Mesenchymal stem cell (in vitro differentiated cells and primary cell): ENCODE data around the gene RRAGB.

Source experiments
- DNase-seq: peaks from one replicate; pipeline ENCODE4 v3.0.0-alpha.2; 2013
- H2AFZ ChIP-seq: one replicate; pipeline ENCODE4 v1.6.1; 2013; ENCODE audit warnings: low read depth, mild to moderate bottlenecking, control low read depth, inconsistent platforms, low read length, moderate library complexity
- H2AK5ac ChIP-seq: 2 replicates; pipeline ENCODE4 v1.6.1; 2013; ENCODE audit warnings: low read length, moderate library complexity, mild to moderate bottlenecking, inconsistent platforms; ENCODE audit not compliant: severe bottlenecking
- H2BK120ac ChIP-seq: one replicate; pipeline ENCODE4 v1.6.1; 2013; ENCODE audit warnings: low read depth, mild to moderate bottlenecking, inconsistent platforms, low read length, moderate library complexity
- H2BK12ac ChIP-seq, 2 experiments: one replicate each; pipeline ENCODE4 v1.6.1; 2013; ENCODE audit warnings: inconsistent platforms in 2 of 2, low read length in 2 of 2, mild to moderate bottlenecking in 2 of 2, moderate library complexity in 2 of 2, control low read depth in 1 of 2
- H2BK15ac ChIP-seq: one replicate; pipeline ENCODE4 v1.6.1; 2013; ENCODE audit warnings: mild to moderate bottlenecking, low read depth, inconsistent platforms; ENCODE audit not compliant: poor library complexity, severe bottlenecking
- H2BK5ac ChIP-seq: 2 replicates; pipeline ENCODE4 v1.6.1; 2013; ENCODE audit warnings: low read depth, mild to moderate bottlenecking, low read length, control low read depth, inconsistent platforms; ENCODE audit not compliant: poor library complexity, severe bottlenecking
- H3K14ac ChIP-seq, 2 experiments: one replicate each; pipeline ENCODE4 v1.6.1; 2013; ENCODE audit warnings: inconsistent platforms in 2 of 2, low read length in 2 of 2, control low read depth in 1 of 2, mild to moderate bottlenecking in 1 of 2, moderate library complexity in 1 of 2
- H3K18ac ChIP-seq, 2 experiments: one replicate each; pipeline ENCODE4 v1.6.1; 2013; ENCODE audit warnings: inconsistent platforms in 2 of 2, low read length in 2 of 2, control low read depth in 1 of 2, low read depth in 1 of 2, mild to moderate bottlenecking in 1 of 2
- H3K23ac ChIP-seq, 2 experiments: one replicate each; pipeline ENCODE4 v1.6.1; 2013; ENCODE audit warnings: inconsistent platforms in 2 of 2, low read length in 2 of 2, mild to moderate bottlenecking in 2 of 2, moderate library complexity in 2 of 2, control low read depth in 1 of 2
- H3K27ac ChIP-seq: 2 replicates; pipeline ENCODE4 v1.5.1; 2013; ENCODE audit warnings: mild to moderate bottlenecking, moderate library complexity, low read length, control low read depth, inconsistent platforms; ENCODE audit not compliant: poor library complexity, severe bottlenecking
- H3K27me3 ChIP-seq, 2 experiments: 2 replicates each; pipeline versions ENCODE4 v1.6.1 to v1.7.0; 2013; ENCODE audit warnings: low read length in 2 of 2, mild to moderate bottlenecking in 2 of 2, moderate library complexity in 2 of 2, control low read depth in 1 of 2, inconsistent platforms in 1 of 2; ENCODE audit not compliant: control insufficient read depth in 1 of 2, insufficient read depth in 1 of 2
- H3K36me3 ChIP-seq, 2 experiments: 2 replicates each; pipeline versions ENCODE4 v1.6.1 to v1.7.0; 2013; ENCODE audit warnings: low read length in 2 of 2, control low read depth in 1 of 2, inconsistent platforms in 1 of 2, low read depth in 1 of 2, mild to moderate bottlenecking in 1 of 2; ENCODE audit not compliant: insufficient read depth in 2 of 2, control insufficient read depth in 1 of 2
- H3K4ac ChIP-seq, 2 experiments: one replicate each; pipeline ENCODE4 v1.6.1; 2013; ENCODE audit warnings: inconsistent platforms in 2 of 2, low read length in 2 of 2, mild to moderate bottlenecking in 2 of 2, moderate library complexity in 2 of 2, control low read depth in 1 of 2, low read depth in 1 of 2
- H3K4me1 ChIP-seq: 2 replicates; pipeline ENCODE4 v1.6.1; 2013; ENCODE audit warnings: low read depth, low read length, control low read depth; ENCODE audit not compliant: control insufficient read depth, insufficient read depth
- H3K4me2 ChIP-seq: 2 replicates; pipeline ENCODE4 v1.6.1; 2013; ENCODE audit warnings: low read length, mild to moderate bottlenecking, inconsistent platforms; ENCODE audit not compliant: poor library complexity, severe bottlenecking
- H3K4me3 ChIP-seq, 2 experiments: 2 replicates each; pipeline versions ENCODE4 v1.5.1 to v1.7.0; 2013; ENCODE audit warnings: low read length in 2 of 2, mild to moderate bottlenecking in 2 of 2, control low read depth in 1 of 2, low read depth in 1 of 2; ENCODE audit not compliant: insufficient read depth in 1 of 2
- H3K79me1 ChIP-seq: replicated peaks from 2 replicates; pipeline ENCODE4 v1.6.1; 2013; ENCODE audit warnings: mild to moderate bottlenecking, control low read depth, low read length, inconsistent platforms; ENCODE audit not compliant: poor library complexity, severe bottlenecking
- H3K9ac ChIP-seq: 2 replicates; pipeline ENCODE4 v1.7.0; 2013; ENCODE audit warnings: mild to moderate bottlenecking, low read length, moderate library complexity
- H3K9me3 ChIP-seq: 2 replicates; pipeline ENCODE4 v1.7.0; 2013; ENCODE audit warnings: mild to moderate bottlenecking, low read length; ENCODE audit not compliant: control insufficient read depth
- H4K8ac ChIP-seq: one replicate; pipeline ENCODE4 v1.6.1; 2013; ENCODE audit warnings: inconsistent platforms, mild to moderate bottlenecking, low read length, moderate library complexity
- H4K91ac ChIP-seq: one replicate; pipeline ENCODE4 v1.6.1; 2013; ENCODE audit warnings: mild to moderate bottlenecking, low read length, inconsistent platforms
- WGBS: methylation state at CpG from one replicate; pipeline ENCODE4 v1.1.7; 2013; ENCODE audit warnings: mixed read lengths; 5-methylcytosine and 5-hydroxymethylcytosine counted together

Gene RRAGB

DNA sequence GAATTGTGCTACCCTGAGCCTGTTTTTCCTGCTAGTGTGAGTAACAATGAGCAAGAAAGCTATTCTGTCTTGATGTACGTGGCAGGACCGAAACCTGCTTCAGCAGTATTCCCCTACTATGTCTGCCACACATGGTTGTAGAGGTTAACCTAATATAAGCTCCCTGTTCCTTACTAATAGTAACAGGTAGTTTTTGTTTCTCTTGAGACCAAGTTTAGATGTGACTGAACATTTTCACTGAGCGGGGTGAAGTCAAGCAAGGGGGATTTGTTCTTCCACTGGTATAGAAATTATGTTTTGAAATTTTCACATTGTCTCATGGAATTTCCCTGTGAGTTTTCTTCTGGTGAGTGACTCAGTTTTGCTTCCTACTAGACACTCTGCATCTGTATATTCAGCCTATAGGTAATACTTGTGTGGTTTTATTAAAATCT, 37.3 kb downstream of the RRAGB start:
- H3K4ac ChIP-seq: no peak overlapping the region
- H3K4me3 ChIP-seq: no peak overlapping the region
- H4K91ac ChIP-seq: no peak overlapping the region
- no peak overlapping the region for H2AFZ ChIP-seq
- no peak overlapping the region for H2BK15ac ChIP-seq
- H2BK120ac ChIP-seq: no peak overlapping the region
- H3K4me2 ChIP-seq: no peak overlapping the region
- no peaks in the 10 kb centered on the region for H3K79me1 ChIP-seq
- no peak overlapping the region for H2BK5ac ChIP-seq
- no peak overlapping the region for H4K8ac ChIP-seq
- H3K23ac ChIP-seq: no peak overlapping the region
- no peaks in the 10 kb centered on the region for H3K9me3 ChIP-seq
- DNase-seq: no peak
- H2AK5ac ChIP-seq: no peak overlapping the region
- peaks cover 0 to 71% of the 10 kb centered on the region in 2 experiments for H3K36me3 ChIP-seq
- no peak overlapping the region for H3K27ac ChIP-seq
- H3K14ac ChIP-seq: no peak overlapping the region
- peaks cover 0 to 3% of the 10 kb centered on the region in 2 experiments for H3K27me3 ChIP-seq
- no peak overlapping the region for H3K9ac ChIP-seq
- no CpG with 5 or more reads among the region's 3 CpGs for WGBS
- H3K18ac ChIP-seq: no peak overlapping the region
- H3K4me1 ChIP-seq: no peaks in the 10 kb centered on the region
- no peak overlapping the region for H2BK12ac ChIP-seq

DNA sequence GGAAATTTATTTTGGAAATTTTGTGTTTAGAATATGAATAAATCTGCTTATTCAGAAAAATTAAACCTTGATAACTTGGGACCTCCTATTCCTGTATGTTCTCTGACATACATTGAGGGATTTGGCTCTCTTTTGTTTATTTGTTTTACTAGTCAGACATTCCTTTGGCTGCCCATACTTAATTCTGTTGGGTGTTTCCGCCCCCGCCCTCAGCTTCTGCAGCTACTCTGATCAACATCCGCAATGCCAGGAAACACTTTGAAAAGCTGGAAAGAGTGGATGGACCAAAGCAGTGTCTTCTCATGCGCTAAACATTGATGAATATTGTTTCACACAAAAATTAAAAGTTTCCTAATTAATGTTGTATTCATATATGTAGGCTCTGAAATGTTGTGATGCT, 40.5 kb downstream of the RRAGB start:
- Histone ChIP-seq H2BK5ac (no peak overlapping the region), H3K4me1 (no peaks in the 10 kb centered on the region), H3K36me3 (peaks cover 0 to 59% of the 10 kb centered on the region in 2 experiments), H2BK15ac (no peak overlapping the region), H2AK5ac (no peak overlapping the region), H3K9me3 (peaks cover 10% of the 10 kb centered on the region), H3K14ac (no peak overlapping the region), H3K27ac (no peak overlapping the region), H4K91ac (no peak overlapping the region), H2BK120ac (no peak overlapping the region), H3K27me3 (peaks cover 0 to 8% of the 10 kb centered on the region in 2 experiments), H3K9ac (no peak overlapping the region), H3K23ac (no peak overlapping the region), H3K18ac (no peak overlapping the region), H2BK12ac (no peak overlapping the region), H4K8ac (no peak overlapping the region), H3K4me3 (no peak overlapping the region), H3K4ac (no peak overlapping the region), H2AFZ (no peak overlapping the region), H3K79me1 (no peaks in the 10 kb centered on the region), H3K4me2 (no peak overlapping the region)
- no CpG with 5 or more reads among the region's 4 CpGs for WGBS
- DNase-seq: peak; percentile 2

DNA sequence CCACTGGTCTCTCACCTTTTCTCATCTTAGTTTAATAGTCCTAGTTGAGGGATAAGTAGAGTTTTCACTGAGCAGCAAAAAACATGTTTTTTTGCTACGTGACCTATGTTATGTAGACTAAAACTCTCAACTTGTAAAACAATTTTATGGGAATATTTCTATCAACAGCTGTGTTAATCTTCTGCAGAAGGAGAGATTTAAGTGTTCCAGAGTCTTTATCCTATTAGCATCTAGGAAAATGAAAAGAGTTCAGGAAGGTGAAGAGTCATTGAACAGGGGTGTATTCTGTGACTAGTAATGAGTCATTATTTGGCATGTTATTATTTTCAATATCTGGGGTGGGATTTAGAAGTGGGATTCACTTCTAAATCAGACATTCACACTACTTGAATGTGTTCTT, 41.9 kb downstream of the RRAGB start:
- H2BK120ac ChIP-seq: no peak overlapping the region
- H4K8ac ChIP-seq: no peak overlapping the region
- no peak overlapping the region for H2BK15ac ChIP-seq
- no CpG with 5 or more reads among the region's 1 CpG for WGBS
- H3K14ac ChIP-seq: no peak overlapping the region
- no peak overlapping the region for H2BK5ac ChIP-seq
- H3K4me3 ChIP-seq: no peak overlapping the region
- H4K91ac ChIP-seq: no peak overlapping the region
- H2BK12ac ChIP-seq: no peak overlapping the region
- no peak for DNase-seq
- no peaks in the 10 kb centered on the region for H3K4me1 ChIP-seq
- no peak overlapping the region for H3K23ac ChIP-seq
- H3K18ac ChIP-seq: no peak overlapping the region
- H2AK5ac ChIP-seq: no peak overlapping the region
- H2AFZ ChIP-seq: no peak overlapping the region
- H3K27me3 ChIP-seq: peaks cover 0 to 8% of the 10 kb centered on the region in 2 experiments
- H3K36me3 ChIP-seq: peaks cover 4 to 48% of the 10 kb centered on the region in 2 experiments
- no peak overlapping the region for H3K9ac ChIP-seq
- H3K9me3 ChIP-seq: peaks cover 15% of the 10 kb centered on the region
- H3K27ac ChIP-seq: no peak overlapping the region
- H3K4me2 ChIP-seq: no peak overlapping the region
- H3K79me1 ChIP-seq: no peaks in the 10 kb centered on the region
- H3K4ac ChIP-seq: no peak overlapping the region

DNA sequence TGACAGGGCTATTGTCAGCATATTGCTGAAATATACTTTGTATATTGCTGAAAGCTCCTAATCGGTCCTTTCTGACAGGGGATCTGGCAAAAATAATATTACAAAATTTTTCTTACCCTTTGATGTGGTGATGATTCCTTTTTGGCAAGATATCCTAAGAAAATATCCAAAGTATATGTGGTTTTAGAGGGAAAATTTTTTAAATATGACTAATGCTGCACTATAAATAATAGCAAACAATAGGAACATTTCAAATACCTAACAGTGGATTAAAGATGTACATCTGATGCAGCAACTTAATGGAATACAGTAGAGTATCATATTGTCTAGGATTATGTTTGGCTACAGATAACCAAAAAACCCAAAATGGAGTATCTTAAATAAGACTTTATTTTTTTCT, 49.6 kb downstream of the RRAGB start:
- Histone ChIP-seq H3K9ac (no peak overlapping the region), H3K4me2 (no peak overlapping the region), H3K9me3 (peaks cover 12% of the 10 kb centered on the region), H3K23ac (no peak overlapping the region), H4K8ac (no peak overlapping the region), H4K91ac (no peak overlapping the region), H2BK5ac (no peak overlapping the region), H2BK120ac (no peak overlapping the region), H3K4ac (no peak overlapping the region), H3K27ac (no peak overlapping the region), H3K36me3 (peaks cover 4 to 9% of the 10 kb centered on the region in 2 experiments), H2AFZ (no peak overlapping the region), H3K79me1 (no peaks in the 10 kb centered on the region), H2BK12ac (no peak overlapping the region), H3K18ac (no peak overlapping the region), H3K4me1 (no peaks in the 10 kb centered on the region), H3K27me3 (no peaks in the 10 kb centered on the region), H3K4me3 (no peak overlapping the region), H2AK5ac (no peak overlapping the region), H2BK15ac (no peak overlapping the region), H3K14ac (no peak overlapping the region)
- no peak for DNase-seq
- WGBS: no CpG with 5 or more reads among the region's 1 CpG
